GM10266 (cell line): ENCODE results near the gene ZNF74.

Experiments used
- DNase-seq: peaks from one replicate; pipeline ENCODE4 v3.0.0; 2012; ENCODE audit errors: extremely low spot score
- CTCF ChIP-seq: IDR thresholded peaks from 2 replicates; pipeline ENCODE4 v1.5.1; 2012; ENCODE audit warnings: mild to moderate bottlenecking, low read depth; ENCODE audit not compliant: control insufficient read depth, insufficient read depth; ENCODE audit errors: missing control alignments

Gene ZNF74

GRCh38 chr22:20400606-20401375, 6.8 kb downstream of the ZNF74 start:
- no peak for TF ChIP-seq CTCF
- no peak for DNase-seq

- no peak for TF ChIP-seq CTCF
- no peak for DNase-seq
These were observed 7.5 kb downstream of the ZNF74 start for GRCh38 chr22:20401376-20402014.

GRCh38 chr22:20402960-20403778, 9.2 kb downstream of the ZNF74 start:
- DNase-seq: no peak
- TF ChIP-seq CTCF: no peak

DNA sequence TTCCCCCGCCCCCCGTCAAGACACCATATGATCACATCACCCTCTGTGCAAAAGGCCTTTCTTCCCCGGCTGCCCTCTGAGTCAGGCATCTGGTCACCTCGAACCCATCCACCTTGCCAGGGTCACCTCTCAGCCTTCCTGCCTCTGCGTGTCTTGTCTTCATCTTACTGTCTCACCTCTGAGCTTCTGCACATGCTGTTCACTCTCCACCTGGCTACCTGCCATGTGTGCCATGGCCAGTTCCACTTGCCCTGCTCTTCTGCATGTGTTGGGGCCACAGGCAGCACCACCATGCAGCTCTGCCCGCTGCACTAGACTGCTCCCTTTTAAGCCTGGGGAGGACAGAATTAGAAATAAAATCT, 9.8 kb downstream of the ZNF74 start:
- no peak for DNase-seq

GRCh38 chr22:20404881-20405280, 10.9 kb downstream of the ZNF74 start:
- no peak for TF ChIP-seq CTCF
- DNase-seq: peak; percentile 20

More for the DNA sequence above, 9.8 kb downstream of the ZNF74 start:
- TF ChIP-seq CTCF: no peak

DNA sequence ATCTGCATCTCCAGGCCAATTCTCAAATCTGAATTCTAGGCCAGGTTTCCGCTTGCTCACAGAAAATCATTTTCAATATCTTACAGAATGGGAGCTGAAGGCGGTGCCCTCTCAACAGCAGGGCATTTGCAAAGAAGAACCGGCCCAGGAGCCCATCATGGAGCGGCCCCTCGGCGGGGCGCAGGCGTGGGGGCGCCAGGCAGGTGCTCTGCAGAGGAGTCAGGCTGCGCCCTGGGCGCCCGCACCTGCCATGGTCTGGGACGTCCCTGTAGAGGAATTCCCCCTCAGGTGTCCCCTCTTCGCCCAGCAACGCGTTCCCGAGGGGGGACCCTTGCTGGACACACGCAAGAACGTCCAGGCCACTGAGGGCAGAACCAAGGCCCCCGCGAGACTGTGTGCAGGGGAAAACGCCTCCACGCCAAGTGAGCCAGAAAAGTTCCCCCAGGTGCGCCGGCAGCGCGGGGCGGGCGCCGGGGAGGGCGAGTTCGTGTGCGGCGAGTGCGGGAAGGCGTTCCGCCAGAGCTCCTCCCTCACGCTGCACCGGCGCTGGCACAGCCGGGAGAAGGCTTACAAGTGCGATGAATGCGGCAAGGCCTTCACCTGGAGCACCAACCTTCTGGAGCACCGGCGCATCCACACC, 11.5 kb downstream of the ZNF74 start:
- no peak for DNase-seq
- no peak for TF ChIP-seq CTCF
